ENCODE results near the gene GAMT. TPM values are rescaled to one million over a fixed set of nuclear protein-coding genes. Genes with fewer than 3 reads are reported as not detected.

GAMT gene
- total RNA-seq, 1 donor from 2014 or later = 7.8 TPM

GRCh38 chr19:1370579-1371361 lies 30.6 kb downstream of the GAMT start:
- intact Hi-C loops (cut with DNase I) = no loop called here
- peaks cover 9% of the 10 kb centered on the region for H3K4me1 ChIP-seq
- H3K9me3 ChIP-seq = no peaks in the 10 kb centered on the region
- DNase-seq = no peak
- no peak for TF ChIP-seq CTCF (IDR thresholded peaks at IDR 0.05)
- H3K36me3 ChIP-seq = peaks cover 91% of the 10 kb centered on the region
- no peak overlapping the region for H3K27ac ChIP-seq
- no peaks in the 10 kb centered on the region for H3K27me3 ChIP-seq (ENCODE audit: low read depth)
- no peak for ATAC-seq
- H3K4me3 ChIP-seq = no peak overlapping the region

- Histone ChIP-seq H3K9me3 (no peaks in the 10 kb centered on the region), H3K27ac (no peak overlapping the region), H3K4me1 (peaks cover 9% of the 10 kb centered on the region), H3K4me3 (no peak overlapping the region), H3K36me3 (peaks cover 95% of the 10 kb centered on the region), H3K27me3 (ENCODE audit: low read depth) (no peaks in the 10 kb centered on the region)
- DNase-seq (no peak), ATAC-seq (no peak)
- intact Hi-C loops (cut with DNase I) = no loop called here
- TF ChIP-seq CTCF (IDR thresholded peaks at IDR 0.05) = no peak
These were observed 32.0 kb downstream of the GAMT start for GRCh38 chr19:1369214-1369805.

GRCh38 chr19:1366899-1367870 lies 34.2 kb downstream of the GAMT start:
- no peak for ATAC-seq
- no peak for DNase-seq
- no peak for TF ChIP-seq CTCF (IDR thresholded peaks at IDR 0.05)
- Histone ChIP-seq H3K27me3 (ENCODE audit: low read depth) (no peaks in the 10 kb centered on the region), H3K4me3 (no peak overlapping the region), H3K4me1 (peaks cover 17% of the 10 kb centered on the region), H3K9me3 (no peaks in the 10 kb centered on the region), H3K36me3 (peaks cover 91% of the 10 kb centered on the region), H3K27ac (no peak overlapping the region)
- intact Hi-C loops (cut with DNase I) = no loop called here

- no peak for TF ChIP-seq CTCF (IDR thresholded peaks at IDR 0.05)
- H3K36me3 ChIP-seq = peaks cover 86% of the 10 kb centered on the region
- intact Hi-C loops (cut with DNase I) = no loop called here
- peaks cover 26% of the 10 kb centered on the region for H3K4me1 ChIP-seq
- H3K9me3 ChIP-seq = no peaks in the 10 kb centered on the region
- ATAC-seq (no peak), DNase-seq (no peak)
- no peak overlapping the region for H3K4me3 ChIP-seq
- H3K27ac ChIP-seq = no peak overlapping the region
- no peaks in the 10 kb centered on the region for H3K27me3 ChIP-seq (ENCODE audit: low read depth)
These were observed 35.0 kb downstream of the GAMT start for GRCh38 chr19:1366296-1366695.

Measured in lower lobe of right lung (tissue), 2 donors.